PC-3 (cell line): ENCODE measurements around the gene DOK7. TPM values are rescaled to one million over a fixed set of nuclear protein-coding genes. Genes with fewer than 3 reads are reported as not detected.

Experiments used
- ATAC-seq: fragments of 200-7000 bp; cut with Tn5 transposase; 2 replicates; pipeline ENCODE4 v1.9.1; 2020; ENCODE audit warnings: mild to moderate bottlenecking, moderate library complexity
- BruUV-seq: library from RNA; stranded (reverse); fragments of 400-500 nt; replicated peaks from 2 replicates; lab custom pipeline; 2021; lab: Mats Ljungman, UMichigan
- CTCF ChIA-PET: fragments of 300-600 bp; sonication (Branson Sonifier 250); formaldehyde crosslinking; loops from one replicate; lab custom pipeline; 2022; ENCODE audit warnings: antibody characterized with exemption; lab: Charles Lee
- POLR2A ChIA-PET: fragments of 300-600 bp; sonication (Branson Sonifier 250); formaldehyde crosslinking; loops from one replicate; lab custom pipeline; 2022; ENCODE audit warnings: antibody characterized with exemption; ENCODE audit not compliant: unreplicated experiment; lab: Charles Lee
- DNase-seq: peaks from one replicate; pipeline ENCODE4 v3.0.0-alpha.2; 2015
- H2AFZ ChIP-seq: fragments of 300-600 bp; sonication (generic); 2 replicates; pipeline ENCODE4 v1.6.0; 2016; ENCODE audit warnings: antibody characterized with exemption, low read length
- H3F3A ChIP-seq: fragments of 300-600 bp; sonication (generic); one replicate; pipeline ENCODE4 v1.6.0; 2017; ENCODE audit warnings: antibody characterized with exemption, low read length, control low read depth, mild to moderate bottlenecking; ENCODE audit not compliant: unreplicated experiment
- H3K27ac ChIP-seq: fragments of 300-600 bp; sonication (generic); 2 replicates; pipeline ENCODE4 v1.5.1; 2016; ENCODE audit warnings: mild to moderate bottlenecking, low read length
- H3K27me3 ChIP-seq: fragments of 300-600 bp; sonication (generic); 2 replicates; pipeline ENCODE4 v1.6.1; 2016; ENCODE audit warnings: low read length, mixed read lengths
- H3K36me3 ChIP-seq: fragments of 300-600 bp; sonication (generic); 2 replicates; pipeline ENCODE4 v1.6.1; 2016; ENCODE audit warnings: low read depth, mixed run types, low read length, mixed read lengths
- H3K4me1 ChIP-seq: fragments of 300-600 bp; sonication (generic); 2 replicates; pipeline ENCODE4 v1.5.1; 2016; ENCODE audit warnings: low read length; ENCODE audit not compliant: insufficient read depth
- H3K4me2 ChIP-seq: fragments of 300-600 bp; sonication (generic); 2 replicates; pipeline ENCODE4 v1.6.0; 2016; ENCODE audit warnings: low read length
- H3K4me3 ChIP-seq: fragments of 300-600 bp; sonication (generic); 2 replicates; pipeline ENCODE4 v1.5.1; 2016; ENCODE audit warnings: mild to moderate bottlenecking, low read length, mixed read lengths
- H3K79me2 ChIP-seq: fragments of 300-600 bp; sonication (generic); 2 replicates; pipeline ENCODE4 v1.6.1; 2017; ENCODE audit warnings: low read length, mixed read lengths
- H3K9ac ChIP-seq: fragments of 300-600 bp; sonication (generic); 2 replicates; pipeline ENCODE4 v1.6.0; 2016; ENCODE audit warnings: mild to moderate bottlenecking, low read length
- H3K9me2 ChIP-seq: fragments of 300-600 bp; sonication (generic); replicated peaks from 2 replicates; pipeline ENCODE4 v1.6.1; 2016; ENCODE audit warnings: mixed run types, low read length, mixed read lengths
- H3K9me3 ChIP-seq: fragments of 300-600 bp; sonication (generic); 2 replicates; pipeline ENCODE4 v1.6.1; 2016; ENCODE audit warnings: low read length, mixed read lengths
- H4K20me1 ChIP-seq: fragments of 300-600 bp; sonication (generic); 2 replicates; pipeline ENCODE4 v1.6.1; 2016; ENCODE audit warnings: low read length, mixed read lengths
- CTCF ChIP-seq: fragments of 300-600 bp; sonication (generic); conservative IDR thresholded peaks from 2 replicates; pipeline ENCODE4 v1.5.1; 2017; ENCODE audit warnings: antibody characterized with exemption, low read depth, mild to moderate bottlenecking, low read length
- EZH2 ChIP-seq: fragments of 300-600 bp; sonication (generic); IDR thresholded peaks from one replicate; pipeline ENCODE4 v1.6.1; 2017; ENCODE audit warnings: antibody characterized with exemption, mild to moderate bottlenecking, low read length; ENCODE audit not compliant: unreplicated experiment
- EZH2phosphoT487 ChIP-seq: fragments of 300-600 bp; sonication (generic); IDR thresholded peaks from 2 replicates; pipeline ENCODE4 v1.6.1; 2018; ENCODE audit warnings: mild to moderate bottlenecking, antibody characterized with exemption, low read length, borderline replicate concordance
- intact Hi-C: fragments of 100-400 bp; cut with micrococcal nuclease; formaldehyde crosslinking; loops from 2 replicates; pipeline ENCODE4 v1.9.0; 2023
- total RNA-seq: library from RNA; depleted of rRNA; stranded (reverse); fragments of >200 nt; gene quantifications from 2 replicates; pipeline ENCODE4 v1.2.3, GENCODE V29; 2014

The DOK7 gene
- total RNA-seq, 1 experiment from 2014 or later, result 2.5 TPM

GRCh38 chr4:3473181-3473950 lies 10.3 kb downstream of the DOK7 start:
- DNase-seq, result no peak
- intact Hi-C loops, result no loop called here
- no peak for TF ChIP-seq CTCF
- no peak for TF ChIP-seq EZH2
- no peak for TF ChIP-seq EZH2phosphoT487
- ChIA-PET CTCF (no interaction called here), POLR2A (no interaction called here)
- Histone ChIP-seq H3K4me2 (no peak overlapping the region), H3K27me3 (no peaks in the 10 kb centered on the region), H4K20me1 (no peaks in the 10 kb centered on the region), H3K27ac (no peak overlapping the region), H3K36me3 (no peaks in the 10 kb centered on the region), H3K9me2 (no peaks in the 10 kb centered on the region), H3F3A (no peaks in the 10 kb centered on the region), H3K9me3 (no peaks in the 10 kb centered on the region), H3K9ac (no peak overlapping the region), H3K79me2 (no peaks in the 10 kb centered on the region), H2AFZ (no peak overlapping the region), H3K4me3 (no peak overlapping the region), H3K4me1 (no peaks in the 10 kb centered on the region)
- no TSS peak for BruUV-seq
- no peak for ATAC-seq

DNA sequence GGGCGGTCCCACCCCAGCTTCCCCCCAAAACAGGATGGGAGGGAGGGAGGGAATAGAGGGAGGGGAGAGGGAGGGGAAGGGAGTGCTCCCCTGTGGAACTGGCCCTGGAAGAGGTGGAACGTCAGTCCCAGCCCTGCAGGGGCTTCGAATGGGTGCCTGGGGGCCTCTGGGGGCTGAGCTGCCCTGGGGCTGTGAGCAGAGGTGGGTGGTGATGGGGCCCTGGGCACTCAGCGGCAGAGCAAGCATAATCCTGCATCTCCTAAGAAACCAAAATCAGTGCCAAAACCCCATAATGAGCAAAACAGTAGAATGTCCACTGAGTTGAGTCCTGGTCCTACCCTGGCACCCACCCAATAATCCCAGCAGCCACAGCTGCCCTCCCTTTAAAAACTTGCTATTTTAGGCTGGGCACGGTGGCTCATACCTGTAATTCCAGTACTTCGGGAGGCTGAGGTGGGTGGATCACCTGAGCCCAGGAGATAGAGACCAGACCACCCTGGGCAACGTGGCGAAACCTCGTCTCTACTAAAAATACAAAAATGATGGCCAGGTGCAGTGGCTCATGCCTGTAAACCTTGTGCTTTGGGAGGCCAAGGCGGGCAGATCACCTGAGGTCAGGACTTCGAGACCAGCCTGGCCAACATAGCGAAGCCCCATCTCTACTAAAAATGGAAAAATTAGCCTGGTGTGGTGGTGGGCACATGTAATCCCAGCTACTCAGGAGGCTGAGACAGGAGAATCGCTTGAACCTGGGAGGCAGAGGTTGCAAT lies 11.1 kb downstream of the DOK7 start:
- H3K4me2 ChIP-seq, result no peak overlapping the region
- BruUV-seq, result no TSS peak

More for the DNA sequence above, 11.1 kb downstream of the DOK7 start:
- Histone ChIP-seq H3F3A (no peaks in the 10 kb centered on the region), H3K36me3 (no peaks in the 10 kb centered on the region), H3K4me1 (no peaks in the 10 kb centered on the region), H4K20me1 (no peaks in the 10 kb centered on the region), H3K27ac (no peak overlapping the region), H3K9me3 (no peaks in the 10 kb centered on the region), H2AFZ (no peak overlapping the region), H3K4me3 (no peak overlapping the region), H3K9ac (no peak overlapping the region), H3K9me2 (no peaks in the 10 kb centered on the region), H3K27me3 (no peaks in the 10 kb centered on the region), H3K79me2 (no peaks in the 10 kb centered on the region)
- no peak for TF ChIP-seq EZH2
- TF ChIP-seq CTCF, result no peak
- no peak for TF ChIP-seq EZH2phosphoT487
- intact Hi-C loops, result no loop called here
- ChIA-PET POLR2A (no interaction called here), CTCF (no interaction called here)
- ATAC-seq (no peak), DNase-seq (no peak)
